ENCODE data around the gene ZNF544. TPM values are rescaled to one million over a fixed set of nuclear protein-coding genes. Genes with fewer than 3 reads are reported as not detected.
"Not testable (repeated sequence)": the region's sequence is repeated elsewhere in the genome, so short reads cannot be mapped to it uniquely, and the experiment has no call there.

Gene ZNF544
- polyA plus RNA-seq, 4 donors: 11.9 to 31.9 (median 17.8) TPM

GRCh38 chr19:58227964-58228584 lies 640 bp upstream of the ZNF544 start:
- Histone ChIP-seq H3K4me1 (ENCODE audit: control insufficient read depth in 3 of 3, insufficient read depth in 2 of 3, low read depth in 1 of 3, low read length in 2 of 3) (peaks cover 2 to 6% (median 3%) of the 10 kb centered on the region in 3 donors), H3K9me3 (ENCODE audit: control insufficient read depth in 2 of 2, insufficient read depth in 1 of 2, low read depth in 1 of 2, low read length in 1 of 2) (peaks cover 2 to 66% of the 10 kb centered on the region in 2 donors), H3K27ac (ENCODE audit: low read depth in 1 of 3, low read length in 2 of 3) (peak overlapping the region; percentile 59 to 92 (median 63)), H3K4me3 (ENCODE audit: low read depth in 1 of 3, low read length in 3 of 3) (peak overlapping the region; percentile 70 to 86 (median 82)), H3K36me3 (ENCODE audit: control insufficient read depth in 3 of 3, insufficient read depth in 2 of 3, low read depth in 1 of 3, low read length in 3 of 3) (peaks cover 14 to 33% (median 25%) of the 10 kb centered on the region in 3 donors), H3K27me3 (ENCODE audit: control insufficient read depth in 3 of 3, insufficient read depth in 3 of 3, low read length in 3 of 3) (no peaks in the 10 kb centered on the region)
- WGBS, 3 donors: 8 to 10% (median 8%) methylated on average over 23 of the region's 23 CpGs
- FAIRE-seq (no peak), DNase-seq (no peak)

- WGBS, 3 donors: 15 to 42% (median 29%) methylated on average over 8 to 13 of the region's 13 CpGs
- DNase-seq (peak; percentile 7 to 51), FAIRE-seq (no peak)
- Histone ChIP-seq H3K27me3 (ENCODE audit: control insufficient read depth in 3 of 3, insufficient read depth in 3 of 3, low read length in 3 of 3) (no peaks in the 10 kb centered on the region), H3K4me3 (ENCODE audit: low read depth in 1 of 3, low read length in 3 of 3) (peak overlapping the region; percentile 70 to 86 (median 82)), H3K4me1 (ENCODE audit: control insufficient read depth in 3 of 3, insufficient read depth in 2 of 3, low read depth in 1 of 3, low read length in 2 of 3) (peaks cover 2 to 6% (median 3%) of the 10 kb centered on the region in 3 donors), H3K36me3 (ENCODE audit: control insufficient read depth in 3 of 3, insufficient read depth in 2 of 3, low read depth in 1 of 3, low read length in 3 of 3) (peaks cover 14 to 39% (median 32%) of the 10 kb centered on the region in 3 donors), H3K27ac (ENCODE audit: low read depth in 1 of 3, low read length in 2 of 3) (peak overlapping the region in 2 of 3 donors; percentile 59 to 92), H3K9me3 (ENCODE audit: control insufficient read depth in 2 of 2, insufficient read depth in 1 of 2, low read depth in 1 of 2, low read length in 1 of 2) (peaks cover 2 to 67% of the 10 kb centered on the region in 2 donors)
Observed at GRCh38 chr19:58229255-58229639, 533 bp downstream of the ZNF544 start.

- DNase-seq: no peak
- no peak for FAIRE-seq
- H3K27ac ChIP-seq (ENCODE audit: low read depth in 1 of 3, low read length in 2 of 3): no peak overlapping the region
- no peaks in the 10 kb centered on the region for H3K4me1 ChIP-seq (ENCODE audit: control insufficient read depth in 3 of 3, insufficient read depth in 2 of 3, low read depth in 1 of 3, low read length in 2 of 3)
- H3K36me3 ChIP-seq (ENCODE audit: control insufficient read depth in 3 of 3, insufficient read depth in 2 of 3, low read depth in 1 of 3, low read length in 3 of 3): peaks cover 17 to 76% (median 30%) of the 10 kb centered on the region in 3 donors
- H3K9me3 ChIP-seq (ENCODE audit: control insufficient read depth in 2 of 2, insufficient read depth in 1 of 2, low read depth in 1 of 2, low read length in 1 of 2): peaks cover 4 to 83% of the 10 kb centered on the region in 2 donors
- WGBS, 3 donors: 95 to 98% (median 98%) methylated on average over 10 of the region's 10 CpGs
- H3K4me3 ChIP-seq (ENCODE audit: low read depth in 1 of 3, low read length in 3 of 3): no peak overlapping the region
- no peaks in the 10 kb centered on the region for H3K27me3 ChIP-seq (ENCODE audit: control insufficient read depth in 3 of 3, insufficient read depth in 3 of 3, low read length in 3 of 3)
Observed at GRCh38 chr19:58237324-58237723, 8.6 kb downstream of the ZNF544 start.

- DNase-seq (no peak), FAIRE-seq (no peak)
- Histone ChIP-seq H3K36me3 (ENCODE audit: control insufficient read depth in 3 of 3, insufficient read depth in 2 of 3, low read depth in 1 of 3, low read length in 3 of 3) (peaks cover 42 to 95% (median 47%) of the 10 kb centered on the region in 3 donors), H3K4me3 (ENCODE audit: low read depth in 1 of 3, low read length in 3 of 3) (no peak overlapping the region), H3K4me1 (ENCODE audit: control insufficient read depth in 3 of 3, insufficient read depth in 2 of 3, low read depth in 1 of 3, low read length in 2 of 3) (no peaks in the 10 kb centered on the region), H3K27me3 (ENCODE audit: control insufficient read depth in 3 of 3, insufficient read depth in 3 of 3, low read length in 3 of 3) (no peaks in the 10 kb centered on the region), H3K9me3 (ENCODE audit: control insufficient read depth in 2 of 2, insufficient read depth in 1 of 2, low read depth in 1 of 2, low read length in 1 of 2) (peaks cover 11 to 99% of the 10 kb centered on the region in 2 donors), H3K27ac (ENCODE audit: low read depth in 1 of 3, low read length in 2 of 3) (no peak overlapping the region)
- 97 to 99% (median 99%) methylated on average over 6 of the region's 6 CpGs for WGBS, 3 donors
Observed at GRCh38 chr19:58243351-58243750, 14.6 kb downstream of the ZNF544 start.

GRCh38 chr19:58248886-58249285 lies 20.2 kb downstream of the ZNF544 start:
- Histone ChIP-seq H3K4me1 (ENCODE audit: control insufficient read depth in 3 of 3, insufficient read depth in 2 of 3, low read depth in 1 of 3, low read length in 2 of 3) (no peaks in the 10 kb centered on the region), H3K36me3 (ENCODE audit: control insufficient read depth in 3 of 3, insufficient read depth in 2 of 3, low read depth in 1 of 3, low read length in 3 of 3) (peaks cover 56 to 67% (median 62%) of the 10 kb centered on the region in 3 donors), H3K9me3 (ENCODE audit: control insufficient read depth in 2 of 2, insufficient read depth in 1 of 2, low read depth in 1 of 2, low read length in 1 of 2) (peaks cover 13 to 87% of the 10 kb centered on the region in 2 donors), H3K27ac (ENCODE audit: low read depth in 1 of 3, low read length in 2 of 3) (no peak overlapping the region), H3K27me3 (ENCODE audit: control insufficient read depth in 3 of 3, insufficient read depth in 3 of 3, low read length in 3 of 3) (no peaks in the 10 kb centered on the region), H3K4me3 (ENCODE audit: low read depth in 1 of 3, low read length in 3 of 3) (no peak overlapping the region)
- 98 to 99% (median 98%) methylated on average over 3 of the region's 3 CpGs for WGBS, 3 donors
- no peak for FAIRE-seq
- no peak for DNase-seq

- Histone ChIP-seq H3K4me3 (ENCODE audit: low read depth in 1 of 3, low read length in 3 of 3) (no peak overlapping the region), H3K27ac (ENCODE audit: low read depth in 1 of 3, low read length in 2 of 3) (no peak overlapping the region), H3K4me1 (ENCODE audit: control insufficient read depth in 3 of 3, insufficient read depth in 2 of 3, low read depth in 1 of 3, low read length in 2 of 3) (no peaks in the 10 kb centered on the region), H3K9me3 (ENCODE audit: control insufficient read depth in 2 of 2, insufficient read depth in 1 of 2, low read depth in 1 of 2, low read length in 1 of 2) (peaks cover 11 to 85% of the 10 kb centered on the region in 2 donors), H3K36me3 (ENCODE audit: control insufficient read depth in 3 of 3, insufficient read depth in 2 of 3, low read depth in 1 of 3, low read length in 3 of 3) (peaks cover 43 to 53% (median 52%) of the 10 kb centered on the region in 3 donors), H3K27me3 (ENCODE audit: control insufficient read depth in 3 of 3, insufficient read depth in 3 of 3, low read length in 3 of 3) (no peaks in the 10 kb centered on the region)
- WGBS, 3 donors: 95 to 100% (median 100%) methylated on average over 2 of the region's 2 CpGs
- DNase-seq (peak in 1 of 2 donors; percentile 42), FAIRE-seq (no peak)
Observed at GRCh38 chr19:58252102-58252685, 23.5 kb downstream of the ZNF544 start.

GRCh38 chr19:58258259-58258658 lies 29.5 kb downstream of the ZNF544 start:
- WGBS, 3 donors: 93 to 99% (median 95%) methylated on average over 2 to 4 of the region's 4 CpGs
- H3K4me3 ChIP-seq (ENCODE audit: low read depth in 1 of 3, low read length in 3 of 3); H3K27me3 ChIP-seq (ENCODE audit: control insufficient read depth in 3 of 3, insufficient read depth in 3 of 3, low read length in 3 of 3); DNase-seq; H3K4me1 ChIP-seq (ENCODE audit: control insufficient read depth in 3 of 3, insufficient read depth in 2 of 3, low read depth in 1 of 3, low read length in 2 of 3); H3K27ac ChIP-seq (ENCODE audit: low read depth in 1 of 3, low read length in 2 of 3); FAIRE-seq: not testable (repeated sequence)
- H3K9me3 ChIP-seq (ENCODE audit: control insufficient read depth in 2 of 2, insufficient read depth in 1 of 2, low read depth in 1 of 2, low read length in 1 of 2): peaks cover 26 to 98% of the 10 kb centered on the region in 2 donors
- peaks cover 33 to 65% (median 52%) of the 10 kb centered on the region in 3 donors for H3K36me3 ChIP-seq (ENCODE audit: control insufficient read depth in 3 of 3, insufficient read depth in 2 of 3, low read depth in 1 of 3, low read length in 3 of 3)

- FAIRE-seq (no peak), DNase-seq (no peak)
- Histone ChIP-seq H3K36me3 (ENCODE audit: control insufficient read depth in 3 of 3, insufficient read depth in 2 of 3, low read depth in 1 of 3, low read length in 3 of 3) (peaks cover 15 to 64% (median 35%) of the 10 kb centered on the region in 3 donors), H3K27me3 (ENCODE audit: control insufficient read depth in 3 of 3, insufficient read depth in 3 of 3, low read length in 3 of 3) (no peaks in the 10 kb centered on the region), H3K27ac (ENCODE audit: low read depth in 1 of 3, low read length in 2 of 3) (no peak overlapping the region), H3K4me3 (ENCODE audit: low read depth in 1 of 3, low read length in 3 of 3) (no peak overlapping the region), H3K4me1 (ENCODE audit: control insufficient read depth in 3 of 3, insufficient read depth in 2 of 3, low read depth in 1 of 3, low read length in 2 of 3) (no peaks in the 10 kb centered on the region), H3K9me3 (ENCODE audit: control insufficient read depth in 2 of 2, insufficient read depth in 1 of 2, low read depth in 1 of 2, low read length in 1 of 2) (peaks cover 26 to 100% of the 10 kb centered on the region in 2 donors)
- WGBS, 3 donors: 95 to 100% (median 97%) methylated on average over 3 of the region's 3 CpGs
Observed at GRCh38 chr19:58261600-58261967, 32.9 kb downstream of the ZNF544 start.
